ENCODE data around the gene KCNQ5. TPM values are rescaled to one million over a fixed set of nuclear protein-coding genes. Genes with fewer than 3 reads are reported as not detected.

KCNQ5 gene
- total and polyA plus RNA-seq, 11 donors: 0.06 to 0.18 TPM; not detected in 9

- Histone ChIP-seq H3K36me3 (no peaks in the 10 kb centered on the region), H3K27me3 (no peaks in the 10 kb centered on the region), H3K9me3 (peaks cover 0 to 19% (median 3%) of the 10 kb centered on the region in 12 donors), H3K4me3 (no peak overlapping the region), H3K27ac (no peak overlapping the region), H3K4me1 (no peaks in the 10 kb centered on the region)
- TF ChIP-seq CTCF (IDR thresholded peaks at IDR 0.05) (no peak), POLR2A (IDR thresholded peaks at IDR 0.05) (no peak)
- intact Hi-C loops (cut with DNase I): no loop called here
- 86 to 100% (median 97%) methylated on average over 1 of the region's 1 CpG for WGBS, 4 donors
- ATAC-seq: no peak
- no peak for DNase-seq
These were observed 89.9 kb downstream of the KCNQ5 start for GRCh38 chr6:72711731-72712130.

GRCh38 chr6:72712910-72713309 is 91.0 kb downstream of the KCNQ5 start:
- Histone ChIP-seq H3K27ac (no peak overlapping the region), H3K4me3 (no peak overlapping the region), H3K9me3 (peaks cover 0 to 19% (median 3%) of the 10 kb centered on the region in 12 donors), H3K27me3 (no peaks in the 10 kb centered on the region), H3K4me1 (no peaks in the 10 kb centered on the region), H3K36me3 (no peaks in the 10 kb centered on the region)
- intact Hi-C loops (cut with DNase I): no loop called here
- 70 to 86% (median 73%) methylated on average over 6 of the region's 6 CpGs for WGBS, 4 donors
- TF ChIP-seq CTCF (IDR thresholded peaks at IDR 0.05) (no peak), POLR2A (IDR thresholded peaks at IDR 0.05) (no peak)
- no peak for DNase-seq
- no peak for ATAC-seq

DNA sequence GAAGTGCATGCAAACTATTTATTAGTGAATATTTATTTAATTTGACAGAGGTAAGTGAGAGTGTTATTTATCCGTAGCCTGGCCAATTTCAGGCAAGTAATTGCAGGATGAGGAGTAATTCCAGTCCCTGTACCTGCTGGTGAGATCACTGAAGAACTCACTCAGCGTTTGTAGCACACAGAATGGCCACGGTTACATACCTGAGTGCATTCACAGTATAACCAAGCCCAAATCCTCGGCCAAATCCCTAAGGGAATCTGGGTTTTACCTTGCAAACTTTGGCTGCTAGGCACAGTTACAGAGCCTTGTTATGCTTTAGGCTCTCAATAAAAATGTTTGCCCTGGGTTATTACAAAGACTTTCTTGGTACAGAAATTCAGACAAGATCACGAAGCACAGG is 93.3 kb downstream of the KCNQ5 start:
- intact Hi-C loops (cut with DNase I): no loop called here
- Histone ChIP-seq H3K27me3 (no peaks in the 10 kb centered on the region), H3K36me3 (no peaks in the 10 kb centered on the region), H3K4me1 (no peaks in the 10 kb centered on the region), H3K4me3 (no peak overlapping the region), H3K27ac (no peak overlapping the region), H3K9me3 (peaks cover 0 to 14% (median 2%) of the 10 kb centered on the region in 12 donors)
- ATAC-seq (no peak), DNase-seq (no peak)
- WGBS, 4 donors: 68 to 76% (median 75%) methylated on average over 5 of the region's 5 CpGs
- TF ChIP-seq CTCF (IDR thresholded peaks at IDR 0.05): no peak

DNA sequence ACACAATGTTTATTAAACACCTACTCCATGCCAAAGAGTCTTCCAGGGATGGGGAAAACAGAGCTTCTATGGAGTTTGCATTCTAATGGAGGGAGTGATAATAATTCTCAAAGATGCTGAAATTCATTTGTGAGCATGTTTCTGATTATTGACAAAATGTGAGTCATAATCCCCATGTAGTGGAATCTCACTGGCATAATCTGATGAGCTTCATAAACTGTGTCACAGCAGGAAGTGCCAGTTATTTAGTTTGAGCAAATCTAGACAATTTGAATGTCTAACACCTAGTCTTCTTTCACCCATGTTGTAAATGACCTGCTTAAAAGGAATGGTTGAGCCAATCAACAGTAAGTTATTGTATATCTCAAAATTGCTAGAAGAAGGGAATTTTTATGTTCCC is 95.1 kb downstream of the KCNQ5 start:
- Histone ChIP-seq H3K27me3 (no peaks in the 10 kb centered on the region), H3K4me3 (no peak overlapping the region), H3K27ac (no peak overlapping the region), H3K9me3 (no peaks in the 10 kb centered on the region), H3K36me3 (no peaks in the 10 kb centered on the region), H3K4me1 (no peaks in the 10 kb centered on the region)
- intact Hi-C loops (cut with DNase I): no loop called here
- ATAC-seq (no peak), DNase-seq (no peak)
- TF ChIP-seq POLR2A (IDR thresholded peaks at IDR 0.05): no peak
- TF ChIP-seq CTCF (IDR thresholded peaks at IDR 0.05): no peak
